Naive thymus-derived CD8-positive, alpha-beta T cell (primary cell): ENCODE data around the gene POLR2L. TPM values are rescaled to one million over a fixed set of nuclear protein-coding genes. Genes with fewer than 3 reads are reported as not detected.

Experiments
- ATAC-seq, 2 donors: fragments of 150-1000 bp; cut with Tn5 transposase in 1 of 2; sonication (Bioruptor Pico), chemical (Tn5 transposase) in 1 of 2; 1 replicate in 1 of 2; 2 replicates in 1 of 2; pipeline ENCODE4 v1.10.0; 2021; ENCODE audit warnings: mild to moderate bottlenecking in 2 of 2, moderate library complexity in 2 of 2
- POLR2A ChIA-PET: fragments of 350-600 bp; sonication (Branson Sonifier 250); formaldehyde crosslinking; loops from one replicate; lab custom pipeline; 2021; ENCODE audit warnings: antibody characterized with exemption; lab: Charles Lee
- DNase-seq, 10 donors: peaks; one replicate each; pipeline versions ENCODE4 v3.0.0 to v3.0.0-alpha.2; 2020 to 2022
- H3K27ac Mint-ChIP-seq, 10 donors: one replicate each; pipeline ENCODE4 v1.8.0; 2020 to 2022; ENCODE audit warnings: mild to moderate bottlenecking in 10 of 10, mixed read lengths in 10 of 10, moderate library complexity in 4 of 10, inconsistent platforms in 1 of 10
- H3K27me3 Mint-ChIP-seq, 5 donors: one replicate each; pipeline ENCODE4 v1.8.0; 2021 to 2022; ENCODE audit warnings: mixed read lengths in 5 of 5
- H3K36me3 Mint-ChIP-seq, 3 donors: one replicate each; pipeline ENCODE4 v1.8.0; 2020 to 2022; ENCODE audit warnings: mixed read lengths in 3 of 3, mild to moderate bottlenecking in 2 of 3, inconsistent platforms in 1 of 3
- H3K4me1 Mint-ChIP-seq, 4 donors: one replicate each; pipeline ENCODE4 v1.8.0; 2021 to 2022; ENCODE audit warnings: mixed read lengths in 4 of 4
- H3K4me3 Mint-ChIP-seq, 10 donors: one replicate each; pipeline ENCODE4 v1.8.0; 2020 to 2022; ENCODE audit warnings: mild to moderate bottlenecking in 10 of 10, mixed read lengths in 10 of 10, moderate library complexity in 6 of 10, inconsistent platforms in 1 of 10
- H3K9me3 Mint-ChIP-seq, 9 donors: one replicate each; pipeline ENCODE4 v1.8.0; 2020 to 2022; ENCODE audit warnings: mixed read lengths in 9 of 9, mild to moderate bottlenecking in 3 of 9, inconsistent platforms in 1 of 9, moderate library complexity in 1 of 9
- polyA plus RNA-seq, 3 donors: library from polyadenylated mRNA; unstranded; fragments of 300-500 nt; fragmentation: Illumina TruSeq; gene quantifications; one replicate each; pipeline ENCODE4 v1.2.3, GENCODE V29; 2021
- total RNA-seq, 8 experiments: library from RNA in 2 of 8; stranded (reverse) in 2 of 8; gene quantifications; one replicate each; pipeline ENCODE4 v1.2.3 and lab custom pipeline; 2021 to 2026

Gene POLR2L
- total and polyA plus RNA-seq, 5 experiments from 2014 or later: 50.3 to 102 (median 96.5) TPM

DNA sequence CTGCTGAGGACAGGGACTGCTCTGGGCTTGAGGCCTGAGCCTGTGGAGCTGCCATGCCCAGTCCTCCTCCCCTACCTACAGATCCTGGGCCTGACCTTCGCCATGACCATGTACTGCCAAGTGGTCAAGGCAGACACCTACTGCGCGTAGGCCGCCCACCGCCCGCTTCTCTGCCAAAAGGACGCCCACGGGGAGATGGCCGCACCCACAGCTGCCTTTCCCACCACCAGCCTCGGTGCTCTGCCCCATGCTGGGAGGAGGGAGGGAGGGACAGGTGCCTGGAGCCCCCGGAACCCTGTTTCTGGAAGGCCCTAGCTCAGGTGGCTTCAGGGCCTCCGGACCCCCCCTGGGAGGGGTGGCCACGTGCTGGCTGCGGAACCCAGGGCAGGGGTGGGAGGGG lies 24.2 kb upstream of the POLR2L start:
- POLR2A ChIA-PET: interaction anchor here (0.6 kb wide), 1 partner anchor 27 kb away, joined by 3 read pairs; no protein-coding TSS in a partner anchor
- Mint-ChIP-seq H3K4me1 (peaks cover 0 to 1% (median 0%) of the 10 kb centered on the region in 4 donors), H3K27ac (peak overlapping the region in 1 of 10 donors; percentile 40), H3K4me3 (no peak overlapping the region), H3K27me3 (no peaks in the 10 kb centered on the region), H3K9me3 (no peaks in the 10 kb centered on the region), H3K36me3 (peaks cover 0 to 5% (median 0%) of the 10 kb centered on the region in 3 donors)
- ATAC-seq: no peak
- no peak for DNase-seq

DNA sequence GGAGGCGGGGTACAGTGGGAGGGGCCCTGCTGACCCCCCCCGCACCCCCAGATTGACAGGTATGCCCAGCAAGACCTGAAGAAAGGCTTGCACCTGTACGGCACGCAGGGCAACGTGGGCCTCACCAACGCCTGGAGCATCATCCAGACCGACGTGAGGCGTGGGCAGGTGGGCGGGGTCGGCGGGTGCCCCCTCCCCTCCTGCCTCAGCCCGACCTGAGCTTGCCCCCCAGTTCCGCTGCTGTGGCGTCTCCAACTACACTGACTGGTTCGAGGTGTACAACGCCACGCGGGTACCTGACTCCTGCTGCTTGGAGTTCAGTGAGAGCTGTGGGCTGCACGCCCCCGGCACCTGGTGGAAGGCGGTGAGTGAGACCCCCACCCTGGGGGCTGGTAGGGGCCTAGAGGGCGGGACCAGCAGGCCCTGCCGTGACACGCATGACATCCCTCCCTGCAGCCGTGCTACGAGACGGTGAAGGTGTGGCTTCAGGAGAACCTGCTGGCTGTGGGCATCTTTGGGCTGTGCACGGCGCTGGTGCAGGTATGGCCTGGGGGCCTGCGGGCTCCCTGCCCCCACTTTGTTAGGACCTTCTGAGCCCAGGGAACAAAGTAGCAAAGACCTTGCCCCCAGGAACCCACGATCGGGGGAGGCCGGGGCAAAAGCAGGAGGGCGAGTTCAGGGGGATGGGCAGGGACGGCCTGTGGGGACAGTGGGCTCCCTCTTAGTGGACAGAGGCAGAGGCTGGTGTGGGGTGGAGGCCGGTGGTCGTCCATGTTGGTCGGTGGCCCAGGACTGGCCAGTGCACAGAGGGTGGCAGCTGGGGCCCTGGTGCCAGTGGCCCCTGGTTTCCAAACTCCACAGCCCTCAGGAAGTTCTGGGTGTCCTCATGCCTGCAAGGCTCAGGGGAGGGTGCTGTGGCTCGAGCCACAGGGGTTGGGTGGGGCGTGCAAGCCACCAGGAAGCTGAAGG lies 23.4 kb upstream of the POLR2L start:
- no peak for DNase-seq
- Mint-ChIP-seq H3K36me3 (peaks cover 0 to 5% (median 0%) of the 10 kb centered on the region in 3 donors), H3K4me1 (peaks cover 0 to 1% (median 0%) of the 10 kb centered on the region in 4 donors), H3K27me3 (no peaks in the 10 kb centered on the region), H3K4me3 (no peak overlapping the region), H3K27ac (no peak overlapping the region), H3K9me3 (no peaks in the 10 kb centered on the region)
- POLR2A ChIA-PET: interaction anchor here (0.6 kb wide), 1 partner anchor 28 kb away, joined by 3 read pairs; no protein-coding TSS in a partner anchor
- ATAC-seq: no peak

DNA sequence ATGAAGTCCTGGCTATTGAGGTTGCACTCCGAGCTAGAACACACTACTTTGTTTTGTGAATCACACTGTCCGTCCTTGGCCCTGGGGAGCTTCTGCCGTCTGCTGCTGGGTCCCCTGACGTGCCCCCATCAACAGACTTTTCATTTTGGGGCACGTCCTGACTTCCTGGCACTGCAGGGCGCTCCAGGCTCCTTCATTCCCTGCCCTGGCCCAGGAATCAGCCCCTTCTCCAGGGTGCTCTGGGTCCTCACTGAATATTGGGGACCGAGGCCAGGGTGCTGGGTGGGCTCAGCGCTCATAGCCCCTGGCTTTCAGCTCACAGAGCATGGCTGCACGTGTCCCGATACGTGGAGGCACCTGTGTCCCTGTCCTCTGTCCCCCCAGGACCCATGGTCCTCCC lies 22.6 kb upstream of the POLR2L start:
- Mint-ChIP-seq H3K4me3 (no peak overlapping the region), H3K36me3 (peaks cover 0 to 5% (median 0%) of the 10 kb centered on the region in 3 donors), H3K4me1 (peaks cover 0 to 1% (median under 1%) of the 10 kb centered on the region in 4 donors), H3K27me3 (no peaks in the 10 kb centered on the region), H3K27ac (peak overlapping the region in 1 of 10 donors; percentile 41), H3K9me3 (no peaks in the 10 kb centered on the region)
- no peak for DNase-seq
- POLR2A ChIA-PET: interaction anchor here (0.6 kb wide), 1 partner anchor 108 kb away, joined by 5 read pairs; no protein-coding TSS in a partner anchor
- ATAC-seq: no peak

DNA sequence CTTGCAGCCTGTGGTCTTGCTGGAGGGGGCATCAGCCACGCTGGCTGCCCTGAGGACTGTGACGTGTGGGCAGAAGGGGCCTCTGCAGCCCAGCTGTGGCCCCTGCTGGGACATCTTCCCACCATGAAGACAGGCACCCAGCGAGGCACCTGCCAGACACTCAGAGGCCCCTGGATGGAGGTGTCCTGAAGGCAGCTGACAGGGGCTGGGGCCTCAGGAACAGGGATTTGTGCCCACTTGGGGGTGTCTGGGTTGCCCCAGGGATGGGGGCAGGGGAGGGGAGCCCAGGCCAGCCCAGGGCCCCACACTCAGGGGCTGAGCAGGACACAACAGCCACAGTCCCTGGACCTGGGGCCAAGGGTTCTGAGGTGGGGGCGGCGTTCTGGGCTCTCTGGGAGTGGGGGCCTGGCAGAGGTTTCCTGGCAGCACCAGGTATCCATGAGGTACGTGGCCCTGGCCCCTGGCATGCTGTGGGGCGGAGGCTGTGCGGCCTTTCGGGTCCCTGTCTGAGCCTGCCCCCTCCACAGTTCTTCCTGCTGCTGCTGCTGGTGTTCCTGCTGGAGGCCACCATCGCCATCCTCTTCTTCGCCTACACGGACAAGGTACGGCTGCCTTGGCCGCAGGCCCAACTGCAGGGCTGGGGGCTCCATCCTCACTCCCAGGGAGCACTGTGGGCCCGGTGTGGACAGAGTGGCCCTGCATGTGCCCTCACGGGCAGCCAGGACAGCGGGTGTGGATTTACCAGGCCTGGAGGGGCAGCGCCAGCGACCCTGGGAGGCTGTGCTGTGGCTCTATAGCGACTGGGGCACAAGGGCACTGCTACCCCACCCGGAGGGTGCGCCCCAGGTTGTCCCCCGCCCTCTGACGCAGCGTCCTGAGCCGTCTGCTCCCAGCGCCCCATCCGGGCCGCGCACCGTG lies 21.8 kb upstream of the POLR2L start:
- no peaks in the 10 kb centered on the region for H3K9me3 Mint-ChIP-seq
- H3K4me1 Mint-ChIP-seq: peaks cover 0 to 6% (median 1%) of the 10 kb centered on the region in 4 donors
- H3K27me3 Mint-ChIP-seq: no peaks in the 10 kb centered on the region
- POLR2A ChIA-PET: no interaction called here
- H3K4me3 Mint-ChIP-seq: no peak overlapping the region
- DNase-seq (no peak), ATAC-seq (no peak)
- no peak overlapping the region for H3K27ac Mint-ChIP-seq
- H3K36me3 Mint-ChIP-seq: peaks cover 0 to 5% (median 0%) of the 10 kb centered on the region in 3 donors

DNA sequence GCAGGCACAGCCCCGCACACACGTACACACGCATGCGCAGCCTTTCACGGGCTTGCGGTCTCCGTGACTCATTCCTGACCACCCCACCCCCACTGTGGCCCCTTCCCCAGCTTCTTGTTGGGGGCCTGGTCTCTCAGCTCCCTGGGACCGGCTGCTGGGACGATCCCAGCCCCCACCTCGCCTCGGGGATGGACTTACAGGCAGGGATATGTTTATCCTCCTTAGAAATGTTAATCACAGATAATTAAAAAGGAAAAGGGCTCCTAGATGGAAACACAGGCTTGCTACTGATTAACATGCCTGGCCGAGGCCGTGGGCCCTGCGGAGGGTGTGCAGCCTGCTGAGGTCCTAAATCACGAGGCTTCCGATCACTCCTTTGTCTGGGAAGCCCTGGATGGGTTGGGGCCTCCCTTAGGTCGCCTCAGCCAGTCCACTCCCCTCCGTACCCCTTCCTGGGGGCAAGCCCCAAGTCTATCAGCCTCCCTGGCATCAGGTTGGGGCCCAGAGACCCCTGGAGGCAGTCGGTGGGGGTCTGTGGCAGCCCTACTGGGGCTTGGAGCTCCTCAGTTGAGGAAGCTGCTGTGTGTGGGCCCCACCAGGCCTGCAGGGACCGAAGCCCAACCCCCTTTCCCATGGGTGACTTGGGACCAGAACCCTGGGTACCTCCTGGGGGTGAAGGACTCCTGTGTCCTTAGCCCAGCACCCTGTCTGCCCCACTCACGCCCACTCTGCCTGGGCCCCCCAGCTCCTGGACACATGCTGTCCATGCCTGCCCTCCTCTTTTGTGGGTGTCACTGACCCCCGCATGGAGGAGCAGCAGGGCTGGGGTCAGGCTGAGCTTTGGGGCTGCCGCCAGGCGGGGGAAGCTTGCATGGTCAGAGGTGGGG lies 20.9 kb upstream of the POLR2L start:
- Mint-ChIP-seq H3K36me3 (no peaks in the 10 kb centered on the region), H3K9me3 (no peaks in the 10 kb centered on the region), H3K27ac (no peak overlapping the region), H3K27me3 (no peaks in the 10 kb centered on the region), H3K4me3 (no peak overlapping the region), H3K4me1 (peaks cover 0 to 7% (median 2%) of the 10 kb centered on the region in 4 donors)
- no peak for DNase-seq
- no peak for ATAC-seq
- POLR2A ChIA-PET: interaction anchor here (0.7 kb wide), 1 partner anchor 29 kb away, joined by 3 read pairs; no protein-coding TSS in a partner anchor

DNA sequence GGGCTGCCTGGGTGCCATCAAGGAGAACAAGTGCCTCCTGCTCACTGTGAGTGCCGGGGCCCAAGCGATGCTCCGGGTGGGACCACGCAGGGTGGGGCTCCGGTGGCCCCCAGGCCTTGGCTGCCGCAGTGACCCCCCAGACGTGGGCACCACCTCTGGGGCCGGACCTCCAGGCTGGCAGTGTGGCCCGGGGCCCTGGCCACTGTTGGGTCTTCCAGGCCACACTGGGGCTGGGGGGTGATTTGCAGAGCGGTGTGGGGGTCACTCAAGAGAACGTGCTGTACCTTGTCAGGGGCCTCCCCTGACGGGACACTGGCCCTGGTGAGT lies 20.3 kb upstream of the POLR2L start:
- DNase-seq (no peak), ATAC-seq (no peak)
- Mint-ChIP-seq H3K27me3 (no peaks in the 10 kb centered on the region), H3K4me3 (no peak overlapping the region), H3K4me1 (peaks cover 0 to 7% (median 3%) of the 10 kb centered on the region in 4 donors), H3K27ac (no peak overlapping the region), H3K36me3 (no peaks in the 10 kb centered on the region), H3K9me3 (no peaks in the 10 kb centered on the region)
- POLR2A ChIA-PET: no interaction called here

DNA sequence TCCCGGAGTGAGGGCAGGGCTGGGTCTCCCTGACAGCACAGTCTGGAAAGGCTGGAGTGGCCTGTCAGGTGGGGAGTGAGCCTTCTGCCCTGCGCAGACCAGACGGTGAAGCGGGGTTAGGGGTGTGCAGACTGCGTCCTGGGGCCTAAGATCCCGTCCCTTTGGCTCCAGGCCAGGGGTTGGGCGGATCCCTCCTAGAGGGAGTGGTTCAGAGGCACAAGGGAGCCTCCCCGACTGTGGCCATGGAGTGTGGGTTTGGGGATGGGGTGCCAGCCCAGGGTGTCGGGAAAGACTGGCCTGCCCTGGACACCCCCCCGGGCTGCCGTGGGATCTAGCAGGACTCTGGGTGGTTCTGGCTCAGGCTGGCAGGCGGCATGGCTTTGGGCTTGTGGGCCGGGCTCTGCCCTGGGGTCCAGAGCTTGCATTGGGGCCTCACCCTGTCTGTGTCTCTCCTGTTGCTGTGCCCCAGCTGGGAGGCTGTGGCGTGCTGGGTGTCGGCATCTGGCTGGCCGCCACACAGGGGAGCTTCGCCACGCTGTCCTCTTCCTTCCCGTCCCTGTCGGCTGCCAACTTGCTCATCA lies 19.8 kb upstream of the POLR2L start:
- ATAC-seq: no peak
- POLR2A ChIA-PET: no interaction called here
- Mint-ChIP-seq H3K27me3 (no peaks in the 10 kb centered on the region), H3K4me1 (peaks cover under 1 to 7% (median 4%) of the 10 kb centered on the region in 4 donors), H3K4me3 (no peak overlapping the region), H3K9me3 (no peaks in the 10 kb centered on the region), H3K36me3 (no peaks in the 10 kb centered on the region), H3K27ac (peak overlapping the region in 1 of 10 donors; percentile 80)
- no peak for DNase-seq

DNA sequence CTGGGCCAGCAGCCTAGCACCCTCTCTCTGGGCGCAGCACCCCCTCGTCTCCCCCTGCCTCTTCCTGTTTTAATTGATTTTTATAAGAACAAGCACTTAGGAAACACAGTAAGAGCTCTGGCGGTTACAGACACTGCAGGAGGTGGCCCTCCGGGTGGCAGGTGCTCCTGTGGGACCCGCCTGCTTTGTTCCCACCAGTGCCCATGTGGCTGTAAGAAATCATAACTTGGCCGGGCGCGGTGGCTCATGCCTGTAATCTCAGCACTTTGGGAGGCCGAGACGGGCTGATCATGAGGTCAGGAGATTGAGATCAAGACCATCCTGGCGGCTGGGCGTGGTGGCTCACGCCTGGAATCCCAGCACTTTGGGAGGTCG lies 18.8 kb upstream of the POLR2L start:
- Mint-ChIP-seq H3K27ac (peak overlapping the region in 2 of 10 donors; percentile 47 to 80), H3K9me3 (no peaks in the 10 kb centered on the region), H3K4me1 (peaks cover 5 to 11% (median 8%) of the 10 kb centered on the region in 4 donors), H3K27me3 (no peaks in the 10 kb centered on the region), H3K4me3 (no peak overlapping the region), H3K36me3 (no peaks in the 10 kb centered on the region)
- POLR2A ChIA-PET: no interaction called here
- ATAC-seq (no peak), DNase-seq (no peak)

DNA sequence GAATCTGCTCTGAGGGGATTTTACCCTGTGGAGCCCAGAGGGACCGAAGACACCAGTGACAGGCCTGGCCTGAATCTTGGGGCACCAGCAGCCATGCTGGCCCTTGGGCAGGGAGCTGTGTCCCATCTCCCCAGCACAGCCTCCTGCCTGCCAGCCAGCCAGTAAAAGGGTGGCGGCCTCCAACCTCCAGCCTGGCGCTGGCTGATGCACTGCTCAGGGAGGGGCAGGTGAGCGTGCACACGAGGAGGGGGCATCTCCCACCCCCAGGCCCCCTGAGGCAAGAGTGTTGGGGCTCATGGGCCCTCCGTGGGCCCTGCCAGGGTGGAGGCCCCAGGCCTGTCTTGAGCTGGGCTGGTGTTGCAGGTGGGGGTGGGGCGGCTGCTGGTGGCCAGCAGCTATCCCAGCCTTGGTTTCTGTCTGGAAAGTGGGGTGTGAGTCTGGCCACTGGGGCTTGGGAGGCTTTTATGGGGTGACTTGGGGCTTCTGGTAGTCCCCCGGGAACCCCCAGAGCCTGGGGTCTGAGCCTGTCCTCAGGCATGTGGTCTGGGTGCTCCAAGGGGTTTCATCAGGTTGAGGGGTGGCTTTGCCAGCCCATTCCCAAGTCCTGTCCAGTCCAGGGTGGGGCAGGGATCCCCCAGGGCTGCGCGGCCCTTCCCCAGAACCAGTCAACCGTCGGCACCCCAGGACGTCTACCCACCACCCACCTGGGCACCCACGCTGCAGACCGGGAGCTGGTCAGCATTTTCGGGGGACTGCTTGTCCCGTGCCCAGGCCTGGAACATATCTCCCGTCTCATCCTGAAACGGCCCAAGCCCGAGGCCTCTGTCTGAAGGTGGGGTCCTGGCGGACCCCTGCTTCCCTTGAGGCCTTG lies 18.1 kb upstream of the POLR2L start:
- DNase-seq (no peak), ATAC-seq (no peak)
- Mint-ChIP-seq H3K27ac (no peak overlapping the region), H3K36me3 (no peaks in the 10 kb centered on the region), H3K4me3 (no peak overlapping the region), H3K9me3 (no peaks in the 10 kb centered on the region), H3K27me3 (no peaks in the 10 kb centered on the region), H3K4me1 (peaks cover 5 to 11% (median 9%) of the 10 kb centered on the region in 4 donors)
- POLR2A ChIA-PET: interaction anchor here (0.8 kb wide), 1 partner anchor 13 kb away, joined by 4 read pairs; no protein-coding TSS in a partner anchor

DNA sequence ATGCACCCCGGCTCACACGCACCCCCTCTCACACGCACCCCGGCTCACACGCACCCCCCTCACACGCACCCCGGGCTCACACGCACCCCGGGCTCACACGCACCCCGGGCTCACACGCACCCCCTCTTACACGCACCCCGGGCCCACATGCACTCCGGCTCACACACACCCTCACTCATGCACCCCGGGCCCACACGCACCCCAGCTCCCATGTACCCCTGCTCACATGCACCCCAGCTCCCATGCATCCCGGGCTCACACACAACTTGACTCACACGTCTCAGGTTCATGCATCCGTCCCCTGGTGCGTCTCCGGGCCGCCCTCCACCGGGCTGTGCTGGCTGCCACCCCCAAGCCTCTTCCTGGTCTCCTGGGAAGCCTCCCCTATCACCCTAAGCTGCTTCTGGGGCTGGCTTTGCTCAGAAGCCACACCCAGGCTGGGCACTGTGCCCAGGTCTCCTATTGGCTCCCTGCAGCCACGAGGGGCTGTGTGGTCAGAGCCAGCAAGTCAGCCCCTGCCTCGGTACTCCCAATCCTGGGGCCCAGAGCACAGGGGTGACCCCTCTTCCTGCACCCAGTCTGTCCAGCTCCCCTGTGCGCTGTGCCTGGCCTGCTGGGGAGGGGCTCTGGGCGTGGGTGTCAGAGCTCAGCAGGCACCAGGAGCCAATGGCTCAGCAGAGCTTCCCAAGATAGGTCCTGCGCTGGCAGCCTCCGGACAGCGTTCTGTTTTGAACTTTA lies 17.2 kb upstream of the POLR2L start:
- POLR2A ChIA-PET: interaction anchor here (2.0 kb wide), 1 partner anchor 17 kb away, joined by 5 read pairs; the partner anchor contains the start of genes POLR2L and TSPAN4
- Mint-ChIP-seq H3K36me3 (no peaks in the 10 kb centered on the region), H3K4me1 (peaks cover 5 to 11% (median 9%) of the 10 kb centered on the region in 4 donors), H3K4me3 (no peak overlapping the region), H3K9me3 (no peaks in the 10 kb centered on the region), H3K27me3 (no peaks in the 10 kb centered on the region), H3K27ac (no peak overlapping the region)
- no peak for DNase-seq
- ATAC-seq: no peak
